ENCODE measurements around the gene COPZ2. TPM values are rescaled to one million over a fixed set of nuclear protein-coding genes. Genes with fewer than 3 reads are reported as not detected.

The COPZ2 gene
- total and polyA plus RNA-seq, 7 experiments from 2014 or later = 0.75 to 5.5 (median 1.1) TPM

DNA sequence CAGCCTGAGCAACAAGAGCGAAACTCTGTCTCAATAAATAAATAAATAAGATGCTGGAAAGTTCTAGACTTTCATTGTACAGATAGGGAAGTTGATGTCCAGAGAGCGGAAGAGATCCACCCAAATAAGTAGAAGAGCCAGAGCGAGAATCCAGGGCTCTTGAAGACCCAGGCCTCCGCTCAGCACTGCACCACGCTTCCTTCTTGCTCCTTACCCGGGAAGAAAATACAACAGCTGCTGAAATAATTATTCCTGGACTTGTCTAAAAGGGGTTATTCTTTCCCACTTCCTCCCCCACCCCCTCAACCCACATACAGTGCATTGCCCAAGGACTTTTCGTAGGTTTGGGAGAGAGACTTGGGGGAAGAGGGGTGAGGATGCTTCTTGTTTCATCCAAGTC lies 40.0 kb downstream of the COPZ2 start:
- Mint-ChIP-seq H3K9me3 (peaks cover 0 to 3% (median 0%) of the 10 kb centered on the region in 11 donors), H3K4me3 (no peak overlapping the region), H3K4me1 (peaks cover 0 to 7% (median 6%) of the 10 kb centered on the region in 7 donors), H3K27me3 (peaks cover 0 to 16% (median 5%) of the 10 kb centered on the region in 5 donors), H3K27ac (no peak overlapping the region), H3K36me3 (no peaks in the 10 kb centered on the region)
- Histone ChIP-seq H3K36me3 (ENCODE audit: control insufficient read depth in 2 of 3, insufficient read depth in 3 of 3, low read length in 3 of 3) (no peaks in the 10 kb centered on the region), H3K4me1 (ENCODE audit: control insufficient read depth in 2 of 2, insufficient read depth in 2 of 2, low read length in 2 of 2) (no peaks in the 10 kb centered on the region), H3K27me3 (ENCODE audit: control insufficient read depth in 2 of 2, insufficient read depth in 2 of 2, low read length in 2 of 2) (no peaks in the 10 kb centered on the region), H3K9me3 (ENCODE audit: control insufficient read depth in 2 of 3, low read length in 3 of 3) (no peaks in the 10 kb centered on the region), H3K4me3 (ENCODE audit: low read length) (no peak overlapping the region), H3K27ac (ENCODE audit: low read depth, low read length) (no peak overlapping the region)
- ATAC-seq (no peak), DNase-seq (no peak)
- CTCF ChIA-PET = no interaction called here
- intact Hi-C loops (cut with micrococcal nuclease) = no loop called here
- POLR2A ChIA-PET = interaction anchor here (0.7 kb wide), 1 partner anchor 79 kb away, joined by 3 read pairs; no protein-coding TSS in a partner anchor

DNA sequence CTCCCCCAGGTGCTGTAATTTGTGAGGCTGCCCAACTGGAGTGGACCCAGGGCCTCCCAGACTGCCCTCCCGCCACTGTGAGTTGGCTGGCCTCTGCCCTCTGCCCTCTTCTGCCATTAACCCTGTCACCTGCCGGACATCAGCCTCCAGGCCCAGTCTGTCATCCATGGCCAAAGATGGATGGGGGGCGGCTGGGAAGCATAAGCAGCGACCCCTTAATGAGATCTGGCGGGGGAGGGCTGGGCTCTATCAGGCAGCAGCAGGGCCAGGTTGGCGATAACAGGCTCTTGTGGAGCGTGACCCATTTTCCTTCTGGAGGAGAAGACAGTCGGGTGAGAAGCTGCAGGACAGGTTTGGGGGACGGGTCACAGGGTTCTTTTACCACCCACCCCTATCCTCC lies 41.4 kb downstream of the COPZ2 start:
- H3K4me3 ChIP-seq (ENCODE audit: low read length) = no peak overlapping the region
- ATAC-seq (no peak), DNase-seq (no peak)
- no peak overlapping the region for H3K27ac Mint-ChIP-seq
- peaks cover 0 to 16% (median 5%) of the 10 kb centered on the region in 5 donors for H3K27me3 Mint-ChIP-seq
- H3K36me3 ChIP-seq (ENCODE audit: control insufficient read depth in 2 of 3, insufficient read depth in 3 of 3, low read length in 3 of 3) = no peaks in the 10 kb centered on the region
- no peak overlapping the region for H3K4me3 Mint-ChIP-seq
- no peaks in the 10 kb centered on the region for H3K36me3 Mint-ChIP-seq
- H3K9me3 Mint-ChIP-seq = peaks cover 0 to 3% (median 0%) of the 10 kb centered on the region in 11 donors
- ChIA-PET CTCF (interaction anchor here (1.2 kb wide), 1 partner anchor 25 kb away, joined by 3 read pairs; the partner anchor contains the start of gene CDK5RAP3), POLR2A (no interaction called here)
- no peaks in the 10 kb centered on the region for H3K9me3 ChIP-seq (ENCODE audit: control insufficient read depth in 2 of 3, low read length in 3 of 3)
- intact Hi-C loops (cut with micrococcal nuclease) = no loop called here
- peaks cover 0 to 6% (median 5%) of the 10 kb centered on the region in 7 donors for H3K4me1 Mint-ChIP-seq
- no peak overlapping the region for H3K27ac ChIP-seq (ENCODE audit: low read depth, low read length)
- H3K27me3 ChIP-seq (ENCODE audit: control insufficient read depth in 2 of 2, insufficient read depth in 2 of 2, low read length in 2 of 2) = no peaks in the 10 kb centered on the region
- H3K4me1 ChIP-seq (ENCODE audit: control insufficient read depth in 2 of 2, insufficient read depth in 2 of 2, low read length in 2 of 2) = no peaks in the 10 kb centered on the region

- H3K9me3 Mint-ChIP-seq = peaks cover 0 to 3% (median 0%) of the 10 kb centered on the region in 11 donors
- ATAC-seq (no peak), DNase-seq (no peak)
- H3K4me3 Mint-ChIP-seq = no peak overlapping the region
- H3K27me3 Mint-ChIP-seq = peaks cover 0 to 16% (median 5%) of the 10 kb centered on the region in 5 donors
- Histone ChIP-seq H3K4me1 (ENCODE audit: control insufficient read depth in 2 of 2, insufficient read depth in 2 of 2, low read length in 2 of 2) (no peaks in the 10 kb centered on the region), H3K36me3 (ENCODE audit: control insufficient read depth in 2 of 3, insufficient read depth in 3 of 3, low read length in 3 of 3) (no peaks in the 10 kb centered on the region), H3K4me3 (ENCODE audit: low read length) (no peak overlapping the region), H3K27me3 (ENCODE audit: control insufficient read depth in 2 of 2, insufficient read depth in 2 of 2, low read length in 2 of 2) (no peaks in the 10 kb centered on the region), H3K9me3 (ENCODE audit: control insufficient read depth in 2 of 3, low read length in 3 of 3) (no peaks in the 10 kb centered on the region), H3K27ac (ENCODE audit: low read depth, low read length) (no peak overlapping the region)
- no peak overlapping the region for H3K27ac Mint-ChIP-seq
- intact Hi-C loops (cut with micrococcal nuclease) = no loop called here
- no peaks in the 10 kb centered on the region for H3K36me3 Mint-ChIP-seq
- peaks cover 0 to 6% (median 5%) of the 10 kb centered on the region in 7 donors for H3K4me1 Mint-ChIP-seq
- POLR2A ChIA-PET = no interaction called here
- CTCF ChIA-PET = interaction anchor here (0.5 to 0.9 kb wide), 2 partner anchors 24 to 46 kb away, joined by 3 to 6 read pairs; no protein-coding TSS in a partner anchor
These were observed 42.2 kb downstream of the COPZ2 start for GRCh38 chr17:47995241-47995935.

DNA sequence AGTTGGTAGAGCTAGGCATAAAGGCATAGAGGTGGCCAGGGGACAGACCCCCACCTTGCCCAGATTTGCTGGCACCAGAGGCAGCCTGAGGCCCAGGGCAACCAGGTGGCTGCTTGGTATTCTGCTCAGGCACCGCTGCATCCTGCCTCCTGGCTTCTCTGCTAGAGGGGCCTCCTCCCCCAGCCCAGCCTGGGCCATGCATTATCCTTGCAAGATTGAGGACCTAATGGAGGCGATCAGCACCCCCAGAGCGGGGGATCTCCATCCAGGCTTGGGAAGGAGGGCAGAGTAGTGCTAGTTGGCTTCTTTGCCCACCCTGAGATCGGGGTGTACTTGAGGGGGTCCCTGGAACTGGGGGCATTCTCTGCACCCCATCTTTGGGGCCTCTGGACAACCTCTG lies 42.9 kb downstream of the COPZ2 start:
- Mint-ChIP-seq H3K9me3 (peaks cover 0 to 3% (median 0%) of the 10 kb centered on the region in 11 donors), H3K4me3 (no peak overlapping the region), H3K4me1 (peaks cover 0 to 4% (median 3%) of the 10 kb centered on the region in 7 donors), H3K27ac (no peak overlapping the region), H3K27me3 (peaks cover 0 to 16% (median 5%) of the 10 kb centered on the region in 5 donors), H3K36me3 (no peaks in the 10 kb centered on the region)
- no peaks in the 10 kb centered on the region for H3K9me3 ChIP-seq (ENCODE audit: control insufficient read depth in 2 of 3, low read length in 3 of 3)
- H3K36me3 ChIP-seq (ENCODE audit: control insufficient read depth in 2 of 3, insufficient read depth in 3 of 3, low read length in 3 of 3) = no peaks in the 10 kb centered on the region
- no peaks in the 10 kb centered on the region for H3K27me3 ChIP-seq (ENCODE audit: control insufficient read depth in 2 of 2, insufficient read depth in 2 of 2, low read length in 2 of 2)
- POLR2A ChIA-PET = no interaction called here
- no peaks in the 10 kb centered on the region for H3K4me1 ChIP-seq (ENCODE audit: control insufficient read depth in 2 of 2, insufficient read depth in 2 of 2, low read length in 2 of 2)
- CTCF ChIA-PET = no interaction called here
- intact Hi-C loops (cut with micrococcal nuclease) = no loop called here
- no peak overlapping the region for H3K27ac ChIP-seq (ENCODE audit: low read depth, low read length)
- ATAC-seq (no peak), DNase-seq (no peak)
- no peak overlapping the region for H3K4me3 ChIP-seq (ENCODE audit: low read length)

DNA sequence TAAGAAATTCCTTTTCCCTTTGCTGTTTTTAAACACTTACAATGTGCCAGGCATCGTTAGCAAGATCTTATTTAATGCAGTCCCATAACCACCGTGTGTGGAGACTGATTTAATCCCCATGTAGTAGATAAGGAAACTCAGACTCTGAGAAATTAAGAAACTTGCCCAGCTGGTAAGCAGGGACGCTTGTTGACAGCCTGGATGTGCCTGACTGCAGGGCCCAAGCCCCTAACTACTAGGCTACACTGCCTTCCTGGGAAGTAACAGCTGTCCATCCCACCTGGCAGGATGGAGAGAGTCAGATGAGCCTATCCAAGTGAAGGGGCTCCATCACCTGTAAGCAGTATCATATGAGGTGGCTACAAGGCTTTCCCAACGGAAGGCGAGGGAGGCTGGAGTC lies 43.6 kb downstream of the COPZ2 start:
- no peak overlapping the region for H3K27ac Mint-ChIP-seq
- Histone ChIP-seq H3K4me1 (ENCODE audit: control insufficient read depth in 2 of 2, insufficient read depth in 2 of 2, low read length in 2 of 2) (no peaks in the 10 kb centered on the region), H3K4me3 (ENCODE audit: low read length) (no peak overlapping the region), H3K9me3 (ENCODE audit: control insufficient read depth in 2 of 3, low read length in 3 of 3) (no peaks in the 10 kb centered on the region), H3K27ac (ENCODE audit: low read depth, low read length) (no peak overlapping the region), H3K27me3 (ENCODE audit: control insufficient read depth in 2 of 2, insufficient read depth in 2 of 2, low read length in 2 of 2) (no peaks in the 10 kb centered on the region), H3K36me3 (ENCODE audit: control insufficient read depth in 2 of 3, insufficient read depth in 3 of 3, low read length in 3 of 3) (no peaks in the 10 kb centered on the region)
- peaks cover 0 to 16% (median 5%) of the 10 kb centered on the region in 5 donors for H3K27me3 Mint-ChIP-seq
- intact Hi-C loops (cut with micrococcal nuclease) = no loop called here
- H3K9me3 Mint-ChIP-seq = peaks cover 0 to 3% (median 0%) of the 10 kb centered on the region in 11 donors
- CTCF ChIA-PET = interaction anchor here (0.6 kb wide), 1 partner anchor 262 kb away, joined by 3 read pairs; no protein-coding TSS in a partner anchor
- no peaks in the 10 kb centered on the region for H3K36me3 Mint-ChIP-seq
- DNase-seq (no peak), ATAC-seq (no peak)
- H3K4me1 Mint-ChIP-seq = peaks cover 0 to 8% (median 0%) of the 10 kb centered on the region in 7 donors
- H3K4me3 Mint-ChIP-seq = no peak overlapping the region
- POLR2A ChIA-PET = no interaction called here

- Mint-ChIP-seq H3K27me3 (peaks cover 0 to 16% (median 5%) of the 10 kb centered on the region in 5 donors), H3K27ac (no peak overlapping the region), H3K36me3 (no peaks in the 10 kb centered on the region), H3K4me3 (no peak overlapping the region), H3K9me3 (peaks cover 0 to 3% (median 0%) of the 10 kb centered on the region in 11 donors), H3K4me1 (peaks cover 0 to 14% (median 0%) of the 10 kb centered on the region in 7 donors)
- no peaks in the 10 kb centered on the region for H3K9me3 ChIP-seq (ENCODE audit: control insufficient read depth in 2 of 3, low read length in 3 of 3)
- no peaks in the 10 kb centered on the region for H3K36me3 ChIP-seq (ENCODE audit: control insufficient read depth in 2 of 3, insufficient read depth in 3 of 3, low read length in 3 of 3)
- no peaks in the 10 kb centered on the region for H3K4me1 ChIP-seq (ENCODE audit: control insufficient read depth in 2 of 2, insufficient read depth in 2 of 2, low read length in 2 of 2)
- ChIA-PET POLR2A (no interaction called here), CTCF (interaction anchor here (0.6 kb wide), 1 partner anchor 375 kb away, joined by 3 read pairs; no protein-coding TSS in a partner anchor)
- intact Hi-C loops (cut with micrococcal nuclease) = no loop called here
- no peak overlapping the region for H3K4me3 ChIP-seq (ENCODE audit: low read length)
- H3K27ac ChIP-seq (ENCODE audit: low read depth, low read length) = no peak overlapping the region
- ATAC-seq (no peak), DNase-seq (no peak)
- H3K27me3 ChIP-seq (ENCODE audit: control insufficient read depth in 2 of 2, insufficient read depth in 2 of 2, low read length in 2 of 2) = no peaks in the 10 kb centered on the region
These were observed 44.5 kb downstream of the COPZ2 start for GRCh38 chr17:47993031-47993564.
